ENCODE results near the gene ZBTB8A. TPM values are rescaled to one million over a fixed set of nuclear protein-coding genes. Genes with fewer than 3 reads are reported as not detected.
A peak's percentile ranks its signal among the peaks of the same experiment; 100 is the strongest.

ZBTB8A gene
- total RNA-seq: not detected
- total RNA-seq: 0.15 to 0.23 reads per million in 2 donors

DNA sequence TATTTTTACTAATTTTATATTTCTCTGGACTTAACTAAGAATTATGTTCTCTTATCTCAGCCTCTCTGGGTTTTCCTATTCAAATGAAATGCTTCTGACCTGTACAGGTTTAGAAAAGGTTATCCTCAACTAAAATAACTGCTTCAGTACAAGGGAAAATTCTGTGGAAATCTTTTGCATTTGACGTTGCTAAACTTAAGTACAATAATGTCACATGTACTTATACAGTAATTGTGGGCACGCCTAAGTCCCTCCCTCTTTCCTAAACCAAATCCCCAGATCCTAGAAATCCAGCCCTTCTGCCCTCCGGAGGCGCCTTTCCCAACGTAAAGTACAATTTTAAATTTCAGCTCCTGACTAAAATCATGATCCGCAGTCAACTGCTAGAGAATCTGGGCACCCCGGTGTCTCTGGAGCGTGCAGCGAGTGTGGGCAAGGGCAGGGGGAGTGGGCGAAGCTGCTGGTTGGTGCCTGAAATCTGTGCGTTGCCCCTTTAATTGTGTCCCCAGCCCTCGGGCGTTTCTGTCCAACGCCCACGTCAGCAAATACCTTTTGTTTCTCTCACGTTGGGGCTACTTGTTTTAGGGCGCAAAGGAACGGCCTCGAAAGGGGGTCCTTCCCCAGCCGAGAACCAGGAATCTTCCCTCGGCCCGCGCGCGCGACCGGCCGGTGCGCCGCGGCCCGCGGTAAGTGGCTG is at the start of gene ZBTB8A:
Gene ZBTB8A (plus strand): TSS at position 541 of the 697 bp plus-strand sequence. CDS start 53,505 bp downstream, outside the sequence.
- peak within 1 kb of the TSS; percentile 93 for H3K4me3 Mint-ChIP-seq
- DNase-seq (no peak), ATAC-seq (no peak)

DNA sequence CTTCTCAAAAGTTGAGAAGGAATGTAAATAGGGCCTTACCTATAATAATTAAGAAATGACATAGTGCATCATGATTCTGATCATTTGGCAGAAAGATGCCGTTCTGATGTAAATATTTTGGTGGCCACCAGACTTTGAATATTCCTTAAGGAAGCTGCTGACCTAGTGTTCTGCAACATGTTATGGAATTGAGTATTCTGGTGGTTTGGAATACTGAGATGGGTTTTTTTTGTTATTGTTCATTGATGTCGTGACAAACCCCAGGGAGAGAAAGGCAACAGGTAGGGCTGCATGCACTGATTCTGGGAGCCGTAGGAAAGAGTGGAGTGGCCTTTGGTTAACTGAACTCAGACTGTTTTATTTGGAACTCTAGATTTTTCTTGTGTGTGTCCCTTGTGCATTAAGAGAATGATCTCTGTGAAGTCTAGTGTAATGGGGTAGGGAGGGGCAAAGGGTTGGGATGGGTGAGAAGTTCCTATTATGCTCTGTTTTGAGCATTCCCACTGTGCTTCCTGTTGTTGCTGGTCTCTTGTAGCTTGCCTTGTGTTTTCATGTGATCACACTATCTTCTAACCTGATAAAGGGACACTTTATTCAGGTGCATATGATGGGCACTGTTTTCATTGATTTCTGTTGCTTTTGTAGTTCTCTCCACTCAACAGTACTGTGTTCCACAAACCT is 49.3 kb upstream of the ZBTB8A start:
- ATAC-seq (no peak), DNase-seq (no peak)
- H3K36me3 Mint-ChIP-seq (ENCODE audit: low read depth): no peaks in the 10 kb centered on the region
- no peak overlapping the region for H3K4me3 Mint-ChIP-seq
- H3K27me3 Mint-ChIP-seq: peaks cover 22% of the 10 kb centered on the region
- no peaks in the 10 kb centered on the region for H3K9me3 ChIP-seq (ENCODE audit: control insufficient read depth, low read length, poor library complexity, severe bottlenecking)
- no peaks in the 10 kb centered on the region for H3K4me1 Mint-ChIP-seq
- H3K27ac Mint-ChIP-seq: no peak overlapping the region

More for the DNA sequence above, at the start of gene ZBTB8A:
- H3K4me1 Mint-ChIP-seq: peaks cover 20% of the 10 kb centered on the region
- H3K27me3 Mint-ChIP-seq: peaks cover 75% of the 10 kb centered on the region
- H3K36me3 Mint-ChIP-seq (ENCODE audit: low read depth): peaks cover 8% of the 10 kb centered on the region
- no peaks in the 10 kb centered on the region for H3K9me3 ChIP-seq (ENCODE audit: control insufficient read depth, low read length, poor library complexity, severe bottlenecking)
- H3K27ac Mint-ChIP-seq: no peak within 1 kb of the TSS

DNA sequence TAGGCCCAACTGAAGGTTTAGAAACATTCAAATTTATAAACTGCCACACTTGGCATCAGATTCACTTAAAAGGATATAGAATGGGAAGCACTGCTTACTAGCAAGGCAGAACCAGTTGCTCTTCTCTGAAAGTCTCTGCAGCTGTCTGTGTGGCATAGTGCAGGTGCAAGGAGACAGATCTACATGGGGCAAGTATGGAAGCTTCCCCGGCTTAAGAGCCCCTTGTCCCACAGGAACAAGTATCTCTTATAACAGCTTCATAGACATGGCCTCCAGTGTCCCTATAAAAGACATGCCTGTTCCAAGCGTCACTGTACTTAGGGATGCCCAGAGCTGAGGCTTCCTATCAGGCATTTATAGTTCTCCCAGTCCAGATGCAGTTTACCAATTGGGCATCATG is 47.8 kb upstream of the ZBTB8A start:
- H3K9me3 ChIP-seq (ENCODE audit: control insufficient read depth, low read length, poor library complexity, severe bottlenecking): no peaks in the 10 kb centered on the region
- ATAC-seq (no peak), DNase-seq (no peak)
- H3K27ac Mint-ChIP-seq: no peak overlapping the region
- no peaks in the 10 kb centered on the region for H3K4me1 Mint-ChIP-seq
- no peaks in the 10 kb centered on the region for H3K36me3 Mint-ChIP-seq (ENCODE audit: low read depth)
- no peak overlapping the region for H3K4me3 Mint-ChIP-seq
- peaks cover 10% of the 10 kb centered on the region for H3K27me3 Mint-ChIP-seq

DNA sequence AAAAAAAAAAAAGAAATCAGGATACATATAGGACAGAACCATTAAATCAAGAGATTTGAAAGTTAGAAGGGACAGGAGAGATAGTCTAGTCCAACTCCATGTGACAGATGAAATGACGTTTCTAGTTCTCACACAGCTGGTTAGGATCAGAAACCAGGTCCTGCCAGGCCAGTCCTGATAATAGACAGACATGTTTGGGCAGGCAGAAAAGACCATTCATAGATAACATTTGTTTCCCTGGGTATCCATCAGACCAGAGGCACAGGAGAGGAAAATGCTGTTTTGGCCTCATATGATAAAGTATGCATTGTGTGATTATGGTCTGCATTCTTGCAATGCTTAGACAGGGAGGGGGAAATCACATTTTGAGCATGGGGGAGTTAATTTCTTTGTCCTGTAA is 45.0 kb upstream of the ZBTB8A start:
- H3K4me1 Mint-ChIP-seq: peaks cover 2% of the 10 kb centered on the region
- H3K4me3 Mint-ChIP-seq: no peak overlapping the region
- ATAC-seq: no peak
- H3K27me3 Mint-ChIP-seq: peaks cover 15% of the 10 kb centered on the region
- DNase-seq: no peak
- H3K36me3 Mint-ChIP-seq (ENCODE audit: low read depth): no peaks in the 10 kb centered on the region
- H3K27ac Mint-ChIP-seq: no peak overlapping the region
- H3K9me3 ChIP-seq (ENCODE audit: control insufficient read depth, low read length, poor library complexity, severe bottlenecking): no peaks in the 10 kb centered on the region

DNA sequence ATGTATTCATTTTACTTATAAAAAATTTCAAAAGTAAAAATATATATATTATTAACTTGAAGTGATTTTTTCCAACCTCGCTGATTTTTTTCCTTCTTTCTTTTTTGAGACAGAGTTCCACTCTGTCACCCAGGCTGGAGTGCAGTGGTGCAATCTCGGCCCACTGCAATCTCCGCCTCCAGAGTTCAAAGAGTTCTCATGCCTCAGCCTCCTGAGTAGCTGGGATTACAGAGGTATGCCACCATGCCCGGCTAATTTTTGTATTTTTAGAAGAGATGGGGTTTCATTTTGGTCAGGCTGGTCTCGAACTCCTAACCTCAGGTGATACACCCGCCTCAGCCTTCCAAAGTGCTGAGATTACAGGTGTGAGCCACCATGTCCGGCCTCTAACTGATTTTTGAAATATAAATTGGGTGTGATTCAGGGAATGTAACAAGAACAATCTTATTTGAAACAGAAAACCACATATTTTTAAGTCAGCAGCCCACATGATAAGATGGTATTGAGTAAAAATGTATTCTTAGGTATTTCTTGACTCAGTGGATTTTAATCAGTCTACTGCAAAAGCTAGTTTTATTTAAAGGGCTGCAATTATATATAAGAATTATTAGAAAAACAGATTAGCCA is 44.4 kb upstream of the ZBTB8A start:
- no peak for ATAC-seq
- no peaks in the 10 kb centered on the region for H3K36me3 Mint-ChIP-seq (ENCODE audit: low read depth)

DNA sequence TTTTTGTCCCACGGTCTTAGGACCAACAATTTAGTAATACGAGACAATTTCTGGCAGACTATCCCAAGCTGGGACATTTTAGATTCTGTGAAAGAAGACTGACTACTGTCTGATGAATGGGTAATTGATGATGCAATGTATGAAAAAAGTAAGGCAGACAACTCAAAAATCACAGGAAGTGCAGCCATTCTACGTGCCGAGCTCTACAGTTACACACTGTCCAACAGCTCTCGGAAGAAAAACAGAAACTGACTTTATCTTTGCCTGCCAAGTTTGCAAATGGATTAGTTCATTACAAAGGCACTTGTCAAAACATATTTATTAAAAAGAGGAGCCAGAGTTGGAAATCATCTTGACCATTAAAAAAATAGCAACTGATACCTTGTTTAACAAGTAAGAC is 43.1 kb upstream of the ZBTB8A start:
- ATAC-seq (no peak), DNase-seq (no peak)
- no peak overlapping the region for H3K27ac Mint-ChIP-seq
- no peaks in the 10 kb centered on the region for H3K36me3 Mint-ChIP-seq (ENCODE audit: low read depth)
- H3K27me3 Mint-ChIP-seq: peaks cover 17% of the 10 kb centered on the region
- H3K9me3 ChIP-seq (ENCODE audit: control insufficient read depth, low read length, poor library complexity, severe bottlenecking): no peaks in the 10 kb centered on the region
- H3K4me1 Mint-ChIP-seq: peaks cover 2% of the 10 kb centered on the region
- no peak overlapping the region for H3K4me3 Mint-ChIP-seq

More for the DNA sequence above, 44.4 kb upstream of the ZBTB8A start:
- no peak overlapping the region for H3K27ac Mint-ChIP-seq
- H3K27me3 Mint-ChIP-seq: peaks cover 21% of the 10 kb centered on the region
- H3K4me3 Mint-ChIP-seq: no peak overlapping the region
- DNase-seq: no peak
- no peaks in the 10 kb centered on the region for H3K9me3 ChIP-seq (ENCODE audit: control insufficient read depth, low read length, poor library complexity, severe bottlenecking)
- H3K4me1 Mint-ChIP-seq: peaks cover 2% of the 10 kb centered on the region

DNA sequence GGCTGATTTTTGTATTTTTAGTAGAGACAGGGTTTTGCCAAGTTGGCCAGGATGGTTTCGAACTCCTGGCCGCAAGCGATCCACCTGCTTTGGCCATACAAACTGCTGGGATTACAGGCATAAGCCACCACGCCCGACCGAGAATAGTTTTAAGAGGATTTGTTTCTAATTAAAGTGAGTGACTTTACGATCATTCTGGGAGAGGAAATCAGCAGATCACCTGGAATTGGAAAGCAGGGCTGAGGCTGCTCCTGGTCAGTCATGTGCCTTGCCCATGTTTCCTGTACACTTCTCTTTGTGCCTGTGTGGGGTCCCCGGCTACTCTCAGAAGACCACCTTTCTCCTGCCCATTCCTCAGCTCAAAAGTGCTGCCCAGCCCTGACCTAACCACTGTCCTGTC is 40.5 kb upstream of the ZBTB8A start:
- Mint-ChIP-seq H3K27me3 (peaks cover 29% of the 10 kb centered on the region), H3K4me3 (no peak overlapping the region), H3K27ac (no peak overlapping the region), H3K4me1 (peaks cover 2% of the 10 kb centered on the region), H3K36me3 (ENCODE audit: low read depth) (no peaks in the 10 kb centered on the region)
- ATAC-seq: no peak
- H3K9me3 ChIP-seq (ENCODE audit: control insufficient read depth, low read length, poor library complexity, severe bottlenecking): no peaks in the 10 kb centered on the region
- no peak for DNase-seq

DNA sequence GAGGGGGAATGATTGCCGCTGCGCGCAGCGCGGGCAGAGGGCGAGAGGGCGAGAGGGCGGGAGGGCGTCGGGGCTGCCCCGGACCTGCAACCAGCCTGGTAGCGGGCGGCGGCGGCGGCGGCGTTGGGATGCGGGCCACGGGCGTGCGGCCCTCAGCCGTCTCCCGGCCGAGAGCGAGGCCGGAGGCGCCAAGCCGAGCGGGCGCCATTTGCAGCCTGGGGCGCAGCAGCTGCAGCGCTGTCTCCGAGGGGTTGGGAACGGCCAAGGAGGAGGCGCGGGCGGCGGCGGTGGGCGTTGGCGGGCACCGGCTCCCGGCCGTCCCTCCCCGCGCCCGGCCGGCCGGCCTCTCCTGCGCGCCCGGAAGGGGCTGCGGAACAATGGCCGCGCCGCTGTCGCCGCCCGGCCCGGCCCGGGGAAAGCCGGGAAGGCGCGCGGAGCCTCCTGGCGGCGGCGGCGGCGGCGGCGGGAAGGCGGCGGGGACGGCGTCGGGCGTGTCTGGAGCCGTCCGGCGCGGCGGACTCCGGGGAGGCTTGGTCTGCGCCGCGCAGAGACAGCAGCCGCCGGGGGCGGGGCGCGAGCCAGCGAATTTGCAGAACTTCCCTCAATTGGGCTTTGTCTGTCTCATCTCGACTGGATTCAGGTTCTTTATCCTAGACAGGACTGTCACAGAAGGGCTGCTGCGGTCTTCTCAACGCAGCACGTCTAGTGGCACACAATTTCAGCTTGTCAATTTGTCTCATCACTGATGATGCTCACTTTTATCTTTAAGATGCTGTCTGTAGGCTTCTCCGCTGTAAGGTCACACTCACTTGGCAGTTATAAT is 38.6 kb upstream of the ZBTB8A start:
- DNase-seq (no peak), ATAC-seq (peak; percentile 65)
- Mint-ChIP-seq H3K27ac (no peak overlapping the region), H3K27me3 (peaks cover 32% of the 10 kb centered on the region), H3K4me3 (peak overlapping the region; percentile 82), H3K36me3 (ENCODE audit: low read depth) (no peaks in the 10 kb centered on the region), H3K4me1 (peaks cover 2% of the 10 kb centered on the region)
- no peaks in the 10 kb centered on the region for H3K9me3 ChIP-seq (ENCODE audit: control insufficient read depth, low read length, poor library complexity, severe bottlenecking)

DNA sequence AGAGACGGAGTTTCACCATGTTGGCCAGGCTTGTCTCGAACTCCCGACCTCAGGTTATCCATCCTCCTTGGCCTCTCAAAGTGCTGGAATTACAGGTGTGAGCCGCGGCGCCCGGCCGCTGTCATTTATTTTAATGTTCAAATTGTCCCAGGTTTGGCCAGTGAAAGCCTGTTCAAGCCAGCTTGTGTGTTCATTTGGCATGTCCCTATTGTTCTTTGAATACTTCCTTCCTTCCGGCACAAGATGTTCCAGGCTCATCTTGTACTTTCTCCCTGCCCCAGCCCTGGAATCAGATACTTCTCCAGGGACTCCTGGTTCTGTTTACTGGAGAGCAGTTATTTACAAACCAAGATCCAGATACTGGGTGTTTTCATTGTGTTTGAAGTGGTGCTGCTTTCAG is 37.4 kb upstream of the ZBTB8A start:
- DNase-seq: no peak
- no peaks in the 10 kb centered on the region for H3K36me3 Mint-ChIP-seq (ENCODE audit: low read depth)
- no peaks in the 10 kb centered on the region for H3K9me3 ChIP-seq (ENCODE audit: control insufficient read depth, low read length, poor library complexity, severe bottlenecking)
- H3K4me3 Mint-ChIP-seq: no peak overlapping the region
- peaks cover 37% of the 10 kb centered on the region for H3K27me3 Mint-ChIP-seq
- peaks cover 2% of the 10 kb centered on the region for H3K4me1 Mint-ChIP-seq
- no peak for ATAC-seq
- H3K27ac Mint-ChIP-seq: no peak overlapping the region

DNA sequence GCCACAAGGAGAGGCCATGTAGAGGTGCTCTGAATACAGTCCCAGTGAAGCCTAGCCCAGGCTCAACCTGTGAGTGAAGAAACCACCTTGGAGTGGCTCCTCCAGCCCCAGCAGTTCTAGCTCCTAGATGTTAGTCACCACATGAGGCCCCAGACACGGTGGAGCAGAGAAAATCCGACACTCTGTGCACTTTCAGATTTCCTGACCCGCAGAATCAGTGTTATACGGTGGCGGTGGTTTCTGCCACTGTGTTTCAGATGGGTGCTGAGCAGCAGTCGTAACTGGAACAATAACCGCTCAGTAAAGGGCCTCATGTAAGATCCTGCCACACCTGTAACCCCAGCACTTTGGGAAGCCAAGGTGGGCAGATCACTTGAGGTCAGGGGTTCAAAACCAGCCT is 36.1 kb upstream of the ZBTB8A start:
- DNase-seq: no peak
- H3K27me3 Mint-ChIP-seq: peaks cover 48% of the 10 kb centered on the region
- ATAC-seq: no peak
- peaks cover 2% of the 10 kb centered on the region for H3K4me1 Mint-ChIP-seq
- no peaks in the 10 kb centered on the region for H3K36me3 Mint-ChIP-seq (ENCODE audit: low read depth)
- H3K4me3 Mint-ChIP-seq: no peak overlapping the region
- no peaks in the 10 kb centered on the region for H3K9me3 ChIP-seq (ENCODE audit: control insufficient read depth, low read length, poor library complexity, severe bottlenecking)
- H3K27ac Mint-ChIP-seq: no peak overlapping the region

DNA sequence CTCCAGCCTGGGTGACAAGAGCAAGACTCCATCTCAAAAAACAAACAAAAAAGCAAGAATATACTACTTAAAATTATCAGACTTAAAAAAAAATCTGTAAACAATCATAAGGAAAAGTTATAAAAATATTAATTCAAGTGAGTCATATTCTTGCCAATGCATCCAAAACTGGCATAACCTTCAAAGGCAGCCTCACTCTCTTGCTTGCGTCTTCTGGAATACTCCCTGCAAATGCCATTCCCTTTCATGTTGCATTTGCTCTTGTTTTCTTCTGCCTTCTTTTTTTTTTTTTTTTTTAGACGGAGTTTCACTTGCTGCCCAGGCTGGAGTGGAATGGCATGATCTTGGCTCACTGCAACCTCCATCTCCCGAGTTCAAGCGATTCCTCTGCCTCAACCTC is 32.2 kb upstream of the ZBTB8A start:
- Mint-ChIP-seq H3K4me1 (no peaks in the 10 kb centered on the region), H3K36me3 (ENCODE audit: low read depth) (peaks cover 2% of the 10 kb centered on the region)
- DNase-seq: no peak

DNA sequence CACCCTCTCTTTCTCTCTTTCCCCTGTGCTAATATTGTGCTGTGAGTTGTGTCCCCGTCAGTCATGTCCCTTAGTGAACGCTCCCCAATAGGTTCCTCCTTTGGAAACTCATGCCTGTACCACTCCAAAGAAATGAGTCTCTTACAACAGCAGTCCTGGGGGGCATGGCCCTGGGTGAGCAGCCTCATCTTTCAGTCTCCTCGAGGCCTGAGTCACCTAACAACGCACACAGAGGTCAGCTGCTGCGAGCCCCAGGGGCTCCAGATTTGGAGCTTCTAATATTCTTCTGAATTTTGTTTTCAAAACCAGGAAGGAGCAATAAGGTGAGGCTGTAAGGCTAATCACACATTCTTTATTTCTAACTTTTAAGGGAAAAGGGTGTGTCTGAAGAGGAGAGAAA is 30.5 kb upstream of the ZBTB8A start:
- peaks cover 2% of the 10 kb centered on the region for H3K36me3 Mint-ChIP-seq (ENCODE audit: low read depth)
- H3K27ac Mint-ChIP-seq: no peak overlapping the region
- H3K4me1 Mint-ChIP-seq: no peaks in the 10 kb centered on the region
- no peak for ATAC-seq
- DNase-seq: no peak
- H3K27me3 Mint-ChIP-seq: peaks cover 38% of the 10 kb centered on the region
- no peaks in the 10 kb centered on the region for H3K9me3 ChIP-seq (ENCODE audit: control insufficient read depth, low read length, poor library complexity, severe bottlenecking)
- no peak overlapping the region for H3K4me3 Mint-ChIP-seq

More for the DNA sequence above, 32.2 kb upstream of the ZBTB8A start:
- ATAC-seq: no peak
- H3K4me3 Mint-ChIP-seq: no peak overlapping the region
- H3K27ac Mint-ChIP-seq: no peak overlapping the region
- H3K27me3 Mint-ChIP-seq: peaks cover 40% of the 10 kb centered on the region
- H3K9me3 ChIP-seq (ENCODE audit: control insufficient read depth, low read length, poor library complexity, severe bottlenecking): no peaks in the 10 kb centered on the region

DNA sequence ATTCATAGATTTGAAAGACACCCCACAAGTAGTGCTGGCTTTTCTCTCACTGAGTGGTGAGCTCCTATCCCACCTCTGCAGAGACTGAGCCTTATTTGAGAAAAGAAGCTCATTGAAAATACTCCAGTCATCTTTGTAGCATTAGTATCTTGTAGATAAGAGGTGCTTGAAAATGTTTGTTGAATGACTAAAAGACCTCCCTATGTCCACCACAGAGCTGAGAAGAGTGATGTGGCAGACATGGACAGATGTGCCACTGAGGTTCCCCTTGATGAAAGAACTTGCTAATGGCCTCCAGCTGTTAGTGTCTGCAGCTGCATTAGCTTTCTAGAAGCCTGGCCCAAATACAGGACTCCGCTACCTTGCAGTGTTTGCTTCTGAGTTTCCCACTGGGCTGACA is 29.3 kb upstream of the ZBTB8A start:
- Mint-ChIP-seq H3K27me3 (peaks cover 36% of the 10 kb centered on the region), H3K36me3 (ENCODE audit: low read depth) (peaks cover 2% of the 10 kb centered on the region), H3K27ac (no peak overlapping the region), H3K4me1 (no peaks in the 10 kb centered on the region), H3K4me3 (no peak overlapping the region)
- DNase-seq: no peak
- no peaks in the 10 kb centered on the region for H3K9me3 ChIP-seq (ENCODE audit: control insufficient read depth, low read length, poor library complexity, severe bottlenecking)
- ATAC-seq: no peak

Measured in T-helper 17 cell (primary cell).